MCF 10A (cell line): ENCODE measurements around the gene CIB2. TPM values are rescaled to one million over a fixed set of nuclear protein-coding genes. Genes with fewer than 3 reads are reported as not detected.

Source experiments
- BruUV-seq: library from RNA; stranded (reverse); fragments of 400-500 nt; replicated peaks from 2 replicates; lab custom pipeline; 2021; lab: Mats Ljungman, UMichigan
- CTCF ChIA-PET: fragments of 300-600 bp; sonication (Branson Sonifier 250); formaldehyde crosslinking; extraction: SDS; loops from one replicate; lab custom pipeline; 2021; ENCODE audit warnings: antibody characterized with exemption, inconsistent platforms; lab: Yijun Ruan, JAX
- POLR2A ChIA-PET: fragments of 300-600, 350-650 bp; sonication (Branson Sonifier 250); formaldehyde crosslinking; extraction: SDS; loops from one replicate; lab custom pipeline; 2020; ENCODE audit warnings: antibody characterized with exemption, inconsistent platforms; lab: Yijun Ruan, JAX
- DNase-seq: peaks from one replicate; pipeline ENCODE4 v3.0.0-alpha.2; 2018; ENCODE audit not compliant: unreplicated experiment
- H3K27ac Mint-ChIP-seq: one replicate; pipeline ENCODE4 v1.8.0; 2022; ENCODE audit warnings: mild to moderate bottlenecking, low read depth, mixed read lengths; ENCODE audit not compliant: unreplicated experiment
- H3K27me3 Mint-ChIP-seq: one replicate; pipeline ENCODE4 v1.8.0; 2022; ENCODE audit warnings: mixed read lengths; ENCODE audit not compliant: insufficient read depth, unreplicated experiment
- H3K36me3 Mint-ChIP-seq: one replicate; pipeline ENCODE4 v1.8.0; 2022; ENCODE audit warnings: mild to moderate bottlenecking, moderate library complexity, mixed read lengths; ENCODE audit not compliant: insufficient read depth, unreplicated experiment
- H3K4me1 Mint-ChIP-seq: one replicate; pipeline ENCODE4 v1.8.0; 2022; ENCODE audit warnings: mixed read lengths; ENCODE audit not compliant: insufficient read depth, unreplicated experiment
- H3K4me3 Mint-ChIP-seq: one replicate; pipeline ENCODE4 v1.8.0; 2022; ENCODE audit warnings: mild to moderate bottlenecking, moderate library complexity, mixed read lengths; ENCODE audit not compliant: unreplicated experiment
- H3K9me3 Mint-ChIP-seq: one replicate; pipeline ENCODE4 v1.8.0; 2022; ENCODE audit warnings: mixed read lengths; ENCODE audit not compliant: unreplicated experiment
- intact Hi-C: fragments of 100-400 bp; cut with micrococcal nuclease; formaldehyde crosslinking; loops from 2 replicates; pipeline ENCODE4 v1.14.1; 2022
- total RNA-seq: library from RNA; stranded (reverse); gene quantifications from 2 replicates; pipeline ENCODE4 v1.2.3, GENCODE V29; 2022
- TF ChIP-seq, protein P1 (sequence below): fragments of 200-600 bp; IDR thresholded peaks from one replicate; pipeline ENCODE4 v1.8.0; 2022; ENCODE audit warnings: antibody characterized with exemption, mild to moderate bottlenecking; ENCODE audit not compliant: unreplicated experiment

Gene CIB2
- total RNA-seq, 1 experiment from 2014 or later, result 0.30 TPM

DNA sequence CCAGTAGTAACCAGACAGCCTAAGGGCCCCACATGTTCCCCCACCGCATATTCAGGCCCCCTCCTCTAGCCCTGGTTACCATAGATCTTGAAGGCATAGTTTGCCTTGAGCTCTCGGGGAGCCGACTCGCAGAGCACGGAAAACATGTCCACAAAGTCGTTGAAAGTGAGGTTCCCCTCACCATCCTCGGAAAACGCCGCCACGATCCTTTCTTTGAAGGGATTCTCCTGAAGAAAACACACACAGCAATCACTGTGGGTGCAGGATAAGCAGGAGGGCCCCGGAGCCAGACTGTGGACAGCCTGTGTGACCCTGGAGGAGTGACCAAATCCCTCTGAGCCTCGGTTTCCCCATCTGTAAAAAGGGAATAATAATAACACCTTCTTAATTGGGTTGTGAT lies 22.1 kb downstream of the CIB2 start:
- ChIA-PET CTCF (interaction anchor here (0.5 to 12.7 kb wide), 35 partner anchors 11 to 1546 kb away, joined by 3 to 289 read pairs (median 5); partner anchors contain the start of gene TBC1D2B), POLR2A (interaction anchor here (0.7 to 1.1 kb wide), 3 partner anchors 141 to 1033 kb away, joined by 3 read pairs; no protein-coding TSS in a partner anchor)
- BruUV-seq, result no TSS peak
- DNase-seq, result no peak
- intact Hi-C loops, result loop anchor here (2.0 kb wide), 2 partner anchors 150 to 206 kb away; no protein-coding TSS in a partner anchor
- Mint-ChIP-seq H3K4me3 (no peak overlapping the region), H3K9me3 (no peaks in the 10 kb centered on the region), H3K27ac (no peak overlapping the region), H3K36me3 (no peaks in the 10 kb centered on the region), H3K27me3 (no peaks in the 10 kb centered on the region), H3K4me1 (no peaks in the 10 kb centered on the region)
- TF ChIP-seq, protein P1, sequence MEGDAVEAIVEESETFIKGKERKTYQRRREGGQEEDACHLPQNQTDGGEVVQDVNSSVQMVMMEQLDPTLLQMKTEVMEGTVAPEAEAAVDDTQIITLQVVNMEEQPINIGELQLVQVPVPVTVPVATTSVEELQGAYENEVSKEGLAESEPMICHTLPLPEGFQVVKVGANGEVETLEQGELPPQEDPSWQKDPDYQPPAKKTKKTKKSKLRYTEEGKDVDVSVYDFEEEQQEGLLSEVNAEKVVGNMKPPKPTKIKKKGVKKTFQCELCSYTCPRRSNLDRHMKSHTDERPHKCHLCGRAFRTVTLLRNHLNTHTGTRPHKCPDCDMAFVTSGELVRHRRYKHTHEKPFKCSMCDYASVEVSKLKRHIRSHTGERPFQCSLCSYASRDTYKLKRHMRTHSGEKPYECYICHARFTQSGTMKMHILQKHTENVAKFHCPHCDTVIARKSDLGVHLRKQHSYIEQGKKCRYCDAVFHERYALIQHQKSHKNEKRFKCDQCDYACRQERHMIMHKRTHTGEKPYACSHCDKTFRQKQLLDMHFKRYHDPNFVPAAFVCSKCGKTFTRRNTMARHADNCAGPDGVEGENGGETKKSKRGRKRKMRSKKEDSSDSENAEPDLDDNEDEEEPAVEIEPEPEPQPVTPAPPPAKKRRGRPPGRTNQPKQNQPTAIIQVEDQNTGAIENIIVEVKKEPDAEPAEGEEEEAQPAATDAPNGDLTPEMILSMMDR, result no peak

DNA sequence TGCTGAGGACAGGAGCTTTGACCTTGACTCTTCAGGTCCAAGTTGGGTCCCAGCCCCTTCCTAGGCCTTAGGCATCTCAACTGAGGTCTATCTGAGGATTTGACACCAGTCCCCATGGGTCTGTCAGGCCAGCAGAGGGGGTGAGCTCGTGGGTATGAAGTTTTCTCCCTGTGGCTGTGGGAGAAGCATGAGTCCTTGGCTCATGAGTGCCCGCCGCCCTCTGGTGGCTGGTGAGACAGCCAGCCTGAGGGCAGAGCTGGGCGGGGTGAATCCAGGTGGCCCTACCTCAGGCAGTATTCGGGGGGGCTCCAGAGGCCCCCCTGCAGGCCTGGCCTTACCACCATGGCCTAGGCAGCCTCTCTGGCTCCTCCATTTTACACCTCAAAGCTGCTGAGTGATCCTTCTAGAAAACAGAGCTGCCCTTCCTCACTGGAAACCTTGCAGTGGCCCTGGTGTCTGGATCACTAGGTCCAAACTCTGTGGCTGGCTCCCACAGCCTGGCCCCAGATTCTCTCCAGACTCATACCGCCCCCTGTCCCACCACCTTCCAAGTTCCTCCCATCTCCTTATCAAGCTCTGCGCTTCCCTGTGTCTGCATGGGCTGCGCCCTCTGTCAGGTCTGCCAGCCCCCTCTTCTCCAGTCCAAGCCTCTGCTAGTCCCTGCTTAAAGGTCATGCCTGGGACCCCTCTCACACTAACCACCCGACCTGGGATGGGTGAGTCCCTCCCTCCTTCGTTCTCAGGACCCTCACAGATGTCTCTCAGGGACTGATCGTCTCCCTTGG lies 22.8 kb downstream of the CIB2 start:
- TF ChIP-seq, protein P1, result peak; percentile 90
- Mint-ChIP-seq H3K36me3 (no peaks in the 10 kb centered on the region), H3K4me1 (no peaks in the 10 kb centered on the region), H3K27me3 (no peaks in the 10 kb centered on the region), H3K4me3 (no peak overlapping the region), H3K27ac (no peak overlapping the region), H3K9me3 (no peaks in the 10 kb centered on the region)
- no TSS peak for BruUV-seq
- ChIA-PET CTCF (interaction anchor here (0.5 to 12.7 kb wide), 54 partner anchors 9 to 1027 kb away, joined by 3 to 289 read pairs (median 4); partner anchors contain the start of gene TBC1D2B), POLR2A (interaction anchor here (0.6 to 1.7 kb wide), 8 partner anchors 15 to 1032 kb away, joined by 3 read pairs; no protein-coding TSS in a partner anchor)
- peak; percentile 84 for DNase-seq
- intact Hi-C loops, result loop anchor here (1.0 to 2.0 kb wide), 4 partner anchors 108 to 206 kb away; no protein-coding TSS in a partner anchor

DNA sequence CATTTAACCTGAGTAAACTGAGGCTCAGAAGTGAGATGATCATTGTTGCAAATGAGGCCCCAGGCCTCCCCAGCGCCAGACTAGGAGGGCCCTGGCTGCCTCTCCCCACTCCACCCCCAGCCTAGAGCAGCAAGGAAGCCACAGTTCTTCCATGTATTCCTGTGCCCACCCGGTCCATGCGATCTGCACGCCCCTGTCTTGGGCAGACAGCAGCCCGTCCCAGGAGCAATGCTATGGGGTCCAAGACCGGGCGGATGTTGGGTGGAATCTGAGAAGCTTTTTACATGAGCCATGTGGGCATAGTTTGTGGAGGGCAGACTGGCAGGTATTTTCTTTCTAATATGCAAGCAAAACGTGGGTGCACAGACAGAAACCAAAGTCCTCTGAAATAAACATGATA lies 23.8 kb downstream of the CIB2 start:
- TF ChIP-seq, protein P1, result no peak
- CTCF ChIA-PET, result interaction anchor here (0.7 to 12.7 kb wide), 25 partner anchors 10 to 256 kb away, joined by 3 to 289 read pairs (median 5); no protein-coding TSS in a partner anchor

More for the DNA sequence above, 23.8 kb downstream of the CIB2 start:
- Mint-ChIP-seq H3K4me3 (no peak overlapping the region), H3K4me1 (no peaks in the 10 kb centered on the region), H3K27me3 (no peaks in the 10 kb centered on the region), H3K9me3 (no peaks in the 10 kb centered on the region), H3K27ac (no peak overlapping the region), H3K36me3 (no peaks in the 10 kb centered on the region)
- BruUV-seq, result no TSS peak
- DNase-seq, result no peak
- intact Hi-C loops, result no loop called here
- POLR2A ChIA-PET, result interaction anchor here (0.9 to 1.7 kb wide), 3 partner anchors 14 to 113 kb away, joined by 3 read pairs; no protein-coding TSS in a partner anchor
